Measurements from ENCODE around the gene NRIP2. TPM values are rescaled to one million over a fixed set of nuclear protein-coding genes. Genes with fewer than 3 reads are reported as not detected.

NRIP2 gene
- total RNA-seq, 5 donors from 2014 or later (not counting 1 experiment from before 2014, with no cell fraction given): not detected

DNA sequence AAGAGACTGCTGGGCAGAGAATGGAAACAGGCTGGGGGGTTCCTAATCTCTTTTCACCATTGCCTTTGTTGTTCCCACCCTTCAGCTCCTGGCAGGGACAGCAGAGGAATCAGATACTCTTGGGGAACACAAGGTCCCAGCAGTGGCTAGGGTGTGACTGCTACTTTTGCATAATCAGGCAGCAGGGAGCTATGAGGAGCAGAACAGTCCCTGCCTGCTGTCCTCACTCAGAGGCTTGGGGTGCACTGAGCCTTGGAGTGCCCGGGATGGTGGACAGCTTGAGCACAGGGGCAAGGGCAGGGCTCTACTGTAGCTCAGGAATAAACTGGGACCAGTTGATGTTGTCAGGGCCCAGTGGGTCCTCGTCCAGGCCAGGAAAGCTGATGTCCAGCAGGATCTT is 23.5 kb upstream of the NRIP2 start:
- H3K27me3 Mint-ChIP-seq: no peaks in the 10 kb centered on the region
- no peaks in the 10 kb centered on the region for H3K9me3 Mint-ChIP-seq
- no peak overlapping the region for H3K27ac Mint-ChIP-seq
- WGBS (ENCODE audit: insufficient coverage): 100% methylated on average over 2 of the region's 2 CpGs
- Histone ChIP-seq H3K27me3 (replicated peaks in 1 of 2; ENCODE audit: control insufficient read depth in 2 of 2, extremely low read depth in 1 of 2, insufficient read depth in 2 of 2, low read length in 1 of 2) (no peaks in the 10 kb centered on the region), H3K4me3 (ENCODE audit: control insufficient read depth in 1 of 2, extremely low read depth in 1 of 2, low read length in 1 of 2) (no peak overlapping the region), H3K27ac (ENCODE audit: low read length) (no peak overlapping the region), H3K9me3 (no peaks in the 10 kb centered on the region), H3K4me1 (ENCODE audit: control insufficient read depth in 1 of 2, extremely low read depth in 1 of 2, insufficient read depth in 2 of 2, low read length in 2 of 2) (no peaks in the 10 kb centered on the region), H3K36me3 (ENCODE audit: control insufficient read depth in 2 of 2, extremely low read depth in 1 of 2, insufficient read depth in 1 of 2, low read length in 1 of 2) (peaks cover 7 to 21% of the 10 kb centered on the region in 2 donors)
- ATAC-seq (replicated peaks in 1 of 4): no peak
- H3K36me3 Mint-ChIP-seq: peaks cover 21% of the 10 kb centered on the region
- peaks cover 0 to 2% (median 2%) of the 10 kb centered on the region in 3 donors for H3K4me1 Mint-ChIP-seq
- H3K4me3 Mint-ChIP-seq: no peak overlapping the region
- CTCF ChIA-PET: interaction anchor here in 1 of 2 donors (0.6 kb wide), 1 partner anchor 10 kb away, joined by 3 read pairs; no protein-coding TSS in a partner anchor
- no peak for DNase-seq
- POLR2A ChIA-PET: no interaction called here

DNA sequence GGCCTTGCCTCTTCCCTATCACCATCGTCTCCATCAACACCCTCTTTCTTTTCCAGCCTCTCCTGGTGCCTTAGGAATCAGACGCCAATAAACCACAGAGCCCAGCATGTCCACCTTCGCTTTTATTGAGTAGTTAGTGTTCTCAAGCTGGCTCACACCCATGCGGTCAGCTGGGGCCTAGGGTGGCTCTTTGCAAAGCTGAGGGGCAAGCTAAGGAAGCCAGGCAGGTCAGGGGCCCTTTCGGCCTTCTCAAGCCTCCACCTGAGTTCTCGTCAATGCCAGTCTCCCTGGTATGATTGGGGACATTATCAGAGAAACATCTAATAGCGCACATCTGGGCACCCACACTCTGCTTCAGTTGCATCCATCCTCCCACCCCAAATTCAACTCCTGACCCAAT is 22.7 kb upstream of the NRIP2 start:
- H3K4me1 ChIP-seq (ENCODE audit: control insufficient read depth in 1 of 2, extremely low read depth in 1 of 2, insufficient read depth in 2 of 2, low read length in 2 of 2): no peaks in the 10 kb centered on the region
- peaks cover 7 to 21% of the 10 kb centered on the region in 2 donors for H3K36me3 ChIP-seq (ENCODE audit: control insufficient read depth in 2 of 2, extremely low read depth in 1 of 2, insufficient read depth in 1 of 2, low read length in 1 of 2)
- peaks cover 21% of the 10 kb centered on the region for H3K36me3 Mint-ChIP-seq
- H3K9me3 ChIP-seq: no peaks in the 10 kb centered on the region
- no peak overlapping the region for H3K4me3 Mint-ChIP-seq
- ATAC-seq (replicated peaks in 1 of 4): no peak
- WGBS (ENCODE audit: insufficient coverage): 100% methylated on average over 1 of the region's 7 CpGs
- POLR2A ChIA-PET: no interaction called here
- no peak overlapping the region for H3K27ac Mint-ChIP-seq
- no peaks in the 10 kb centered on the region for H3K27me3 Mint-ChIP-seq
- CTCF ChIA-PET: interaction anchor here in 1 of 2 donors (0.6 kb wide), 1 partner anchor 10 kb away, joined by 3 read pairs; no protein-coding TSS in a partner anchor
- H3K4me3 ChIP-seq (ENCODE audit: control insufficient read depth in 1 of 2, extremely low read depth in 1 of 2, low read length in 1 of 2): no peak overlapping the region
- no peak for DNase-seq
- H3K27me3 ChIP-seq (replicated peaks in 1 of 2; ENCODE audit: control insufficient read depth in 2 of 2, extremely low read depth in 1 of 2, insufficient read depth in 2 of 2, low read length in 1 of 2): no peaks in the 10 kb centered on the region
- peaks cover 0 to 2% (median 2%) of the 10 kb centered on the region in 3 donors for H3K4me1 Mint-ChIP-seq
- no peaks in the 10 kb centered on the region for H3K9me3 Mint-ChIP-seq
- H3K27ac ChIP-seq (ENCODE audit: low read length): no peak overlapping the region

DNA sequence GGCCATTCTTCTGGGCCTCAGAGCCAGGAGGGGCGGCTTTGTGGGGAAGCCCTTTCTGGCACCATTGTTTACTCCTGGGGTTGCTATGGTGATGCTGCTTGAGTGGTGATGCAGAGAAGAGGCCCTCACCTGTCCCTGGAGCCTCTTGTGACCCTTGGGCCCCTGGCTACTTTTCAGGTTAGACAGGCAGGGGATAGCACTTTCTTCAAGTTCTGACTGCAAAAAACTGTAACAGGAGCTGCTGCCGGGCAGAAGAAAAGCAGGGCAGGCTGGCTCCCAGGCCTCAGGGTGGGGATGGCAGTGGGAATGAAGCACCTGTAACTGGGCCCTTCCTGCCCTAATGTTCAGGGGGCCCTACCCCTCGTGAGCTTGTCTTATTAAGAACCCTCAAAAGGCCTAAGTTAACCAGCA is 22.2 kb upstream of the NRIP2 start, which contains the start of gene TEX52:
TSS of gene TEX52 (minus strand) at position 19 of the 411 bp plus-strand sequence. CDS start at position 6, 13 bp downstream.
- ChIA-PET POLR2A (no interaction called here), CTCF (interaction anchor here in 1 of 2 donors (0.6 kb wide), 1 partner anchor 185 kb away, joined by 3 read pairs; no protein-coding TSS in a partner anchor)
- Mint-ChIP-seq H3K4me3 (no peak within 1 kb of the TSS), H3K36me3 (peaks cover 21% of the 10 kb centered on the region), H3K4me1 (peaks cover 0 to 2% (median 2%) of the 10 kb centered on the region in 3 donors), H3K9me3 (no peaks in the 10 kb centered on the region), H3K27me3 (no peaks in the 10 kb centered on the region), H3K27ac (no peak within 1 kb of the TSS)
- ATAC-seq (replicated peaks in 1 of 4): no peak
- Histone ChIP-seq H3K4me3 (ENCODE audit: control insufficient read depth in 1 of 2, extremely low read depth in 1 of 2, low read length in 1 of 2) (no peak within 1 kb of the TSS), H3K27ac (ENCODE audit: low read length) (no peak within 1 kb of the TSS), H3K36me3 (ENCODE audit: control insufficient read depth in 2 of 2, extremely low read depth in 1 of 2, insufficient read depth in 1 of 2, low read length in 1 of 2) (peaks cover 7 to 21% of the 10 kb centered on the region in 2 donors), H3K27me3 (replicated peaks in 1 of 2; ENCODE audit: control insufficient read depth in 2 of 2, extremely low read depth in 1 of 2, insufficient read depth in 2 of 2, low read length in 1 of 2) (no peaks in the 10 kb centered on the region), H3K4me1 (ENCODE audit: control insufficient read depth in 1 of 2, extremely low read depth in 1 of 2, insufficient read depth in 2 of 2, low read length in 2 of 2) (no peaks in the 10 kb centered on the region), H3K9me3 (no peaks in the 10 kb centered on the region)
- 83% methylated on average over 1 of the region's 3 CpGs for whole genome bisulfite sequencing (ENCODE audit: insufficient coverage)
- DNase-seq: no peak

DNA sequence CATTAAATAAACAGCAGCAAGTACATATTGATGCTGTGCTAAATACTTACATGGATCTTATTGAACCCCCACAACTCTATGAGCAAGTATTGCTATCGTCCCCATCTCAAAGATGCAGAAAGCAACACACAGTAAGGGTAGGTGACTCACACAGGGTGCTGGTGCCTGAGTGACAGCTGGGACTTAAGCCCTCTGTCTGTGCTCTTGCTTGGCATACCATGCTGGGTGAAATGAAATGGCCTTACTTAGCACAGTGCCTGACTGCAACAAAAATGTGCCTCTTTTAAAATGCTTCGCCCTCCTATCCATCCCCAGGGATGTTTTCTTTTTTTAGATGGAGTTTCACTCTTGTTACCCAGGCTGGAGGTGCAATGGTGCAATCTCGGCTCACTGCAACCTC is 21.2 kb upstream of the NRIP2 start:
- Mint-ChIP-seq H3K27me3 (no peaks in the 10 kb centered on the region), H3K27ac (no peak overlapping the region), H3K4me1 (peaks cover 0 to 2% (median 2%) of the 10 kb centered on the region in 3 donors), H3K4me3 (no peak overlapping the region), H3K36me3 (peaks cover 21% of the 10 kb centered on the region), H3K9me3 (no peaks in the 10 kb centered on the region)
- WGBS (ENCODE audit: insufficient coverage): 67% methylated on average over 1 of the region's 3 CpGs
- Histone ChIP-seq H3K9me3 (no peaks in the 10 kb centered on the region), H3K27ac (ENCODE audit: low read length) (no peak overlapping the region), H3K36me3 (ENCODE audit: control insufficient read depth in 2 of 2, extremely low read depth in 1 of 2, insufficient read depth in 1 of 2, low read length in 1 of 2) (peaks cover 7 to 21% of the 10 kb centered on the region in 2 donors), H3K4me3 (ENCODE audit: control insufficient read depth in 1 of 2, extremely low read depth in 1 of 2, low read length in 1 of 2) (no peak overlapping the region), H3K27me3 (replicated peaks in 1 of 2; ENCODE audit: control insufficient read depth in 2 of 2, extremely low read depth in 1 of 2, insufficient read depth in 2 of 2, low read length in 1 of 2) (no peaks in the 10 kb centered on the region), H3K4me1 (ENCODE audit: control insufficient read depth in 1 of 2, extremely low read depth in 1 of 2, insufficient read depth in 2 of 2, low read length in 2 of 2) (no peaks in the 10 kb centered on the region)
- ChIA-PET POLR2A (no interaction called here), CTCF (no interaction called here)
- ATAC-seq (replicated peaks in 1 of 4) (no peak), DNase-seq (no peak)

DNA sequence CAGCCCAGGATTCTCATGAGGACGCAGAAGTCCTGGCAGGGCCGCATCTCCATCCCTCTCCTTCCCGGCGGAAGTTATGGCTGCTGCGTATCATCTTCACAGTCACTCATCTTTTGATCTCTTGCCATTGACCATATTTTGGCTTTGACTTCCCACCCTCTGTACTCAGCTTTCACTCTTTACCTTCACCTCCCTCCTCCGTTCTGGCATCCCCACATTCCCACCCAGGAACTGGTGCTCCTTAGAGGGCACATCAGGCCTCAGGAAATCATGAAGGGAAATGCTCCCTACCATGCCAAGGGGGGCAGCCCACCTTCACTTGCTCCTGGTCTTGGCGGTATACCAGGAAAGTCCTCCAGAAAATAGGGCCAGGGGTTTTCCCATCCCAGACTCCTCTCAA is 20.7 kb upstream of the NRIP2 start:
- 90% methylated on average over 7 of the region's 7 CpGs for WGBS (ENCODE audit: insufficient coverage)
- Mint-ChIP-seq H3K27me3 (no peaks in the 10 kb centered on the region), H3K27ac (no peak overlapping the region), H3K4me3 (no peak overlapping the region), H3K4me1 (peaks cover 0 to 2% (median 2%) of the 10 kb centered on the region in 3 donors), H3K36me3 (peaks cover 21% of the 10 kb centered on the region), H3K9me3 (no peaks in the 10 kb centered on the region)
- POLR2A ChIA-PET: no interaction called here
- Histone ChIP-seq H3K27me3 (replicated peaks in 1 of 2; ENCODE audit: control insufficient read depth in 2 of 2, extremely low read depth in 1 of 2, insufficient read depth in 2 of 2, low read length in 1 of 2) (no peaks in the 10 kb centered on the region), H3K27ac (ENCODE audit: low read length) (no peak overlapping the region), H3K36me3 (ENCODE audit: control insufficient read depth in 2 of 2, extremely low read depth in 1 of 2, insufficient read depth in 1 of 2, low read length in 1 of 2) (peaks cover 7 to 21% of the 10 kb centered on the region in 2 donors), H3K4me3 (ENCODE audit: control insufficient read depth in 1 of 2, extremely low read depth in 1 of 2, low read length in 1 of 2) (no peak overlapping the region), H3K4me1 (ENCODE audit: control insufficient read depth in 1 of 2, extremely low read depth in 1 of 2, insufficient read depth in 2 of 2, low read length in 2 of 2) (no peaks in the 10 kb centered on the region), H3K9me3 (no peaks in the 10 kb centered on the region)
- CTCF ChIA-PET: no interaction called here
- no peak for ATAC-seq (replicated peaks in 1 of 4)
- no peak for DNase-seq

DNA sequence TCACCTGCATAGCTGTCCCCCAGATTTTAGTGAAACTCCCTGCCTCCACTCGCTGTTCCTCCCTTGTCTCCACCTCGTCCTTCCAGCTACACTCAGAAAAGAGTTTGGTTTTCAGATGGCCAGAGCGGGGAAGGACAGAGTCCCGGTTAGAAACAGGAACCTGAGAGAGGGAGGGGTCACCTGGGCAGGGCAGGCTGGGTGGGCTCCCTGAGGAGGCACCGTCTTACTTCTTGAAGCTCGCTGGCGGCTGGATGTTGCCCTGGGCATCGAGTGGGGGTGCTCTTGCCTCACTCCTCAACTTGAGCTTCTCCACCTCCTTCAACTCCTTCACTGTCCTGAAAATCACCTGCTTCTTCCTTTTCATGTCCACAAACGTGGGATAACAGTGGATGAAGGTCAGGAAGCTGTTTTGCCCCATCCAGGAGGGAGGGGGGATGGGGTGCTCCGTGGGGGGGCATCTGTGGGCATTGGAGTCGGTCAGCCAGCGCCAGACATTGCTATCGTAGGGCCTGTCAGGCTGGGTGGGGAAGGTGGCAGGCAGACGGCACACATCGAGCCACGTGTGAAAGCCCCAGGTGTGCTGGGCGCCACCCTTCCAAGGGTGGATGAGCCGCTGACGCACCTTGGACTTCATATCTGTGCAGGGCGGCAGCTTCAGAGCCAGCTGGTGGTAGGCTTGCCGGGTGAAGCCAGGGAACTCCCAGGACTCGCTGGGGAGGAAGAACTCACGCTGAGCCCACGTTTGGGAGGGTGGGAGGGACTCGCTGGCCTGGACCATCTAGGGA is 20.0 kb upstream of the NRIP2 start:
- Histone ChIP-seq H3K4me1 (ENCODE audit: control insufficient read depth in 1 of 2, extremely low read depth in 1 of 2, insufficient read depth in 2 of 2, low read length in 2 of 2) (no peaks in the 10 kb centered on the region), H3K27ac (ENCODE audit: low read length) (no peak overlapping the region), H3K27me3 (replicated peaks in 1 of 2; ENCODE audit: control insufficient read depth in 2 of 2, extremely low read depth in 1 of 2, insufficient read depth in 2 of 2, low read length in 1 of 2) (no peaks in the 10 kb centered on the region), H3K36me3 (ENCODE audit: control insufficient read depth in 2 of 2, extremely low read depth in 1 of 2, insufficient read depth in 1 of 2, low read length in 1 of 2) (peaks cover 7 to 21% of the 10 kb centered on the region in 2 donors), H3K9me3 (no peaks in the 10 kb centered on the region), H3K4me3 (ENCODE audit: control insufficient read depth in 1 of 2, extremely low read depth in 1 of 2, low read length in 1 of 2) (no peak overlapping the region)
- Mint-ChIP-seq H3K27ac (no peak overlapping the region), H3K36me3 (peaks cover 17% of the 10 kb centered on the region), H3K27me3 (no peaks in the 10 kb centered on the region), H3K4me1 (peaks cover 0 to 2% (median 2%) of the 10 kb centered on the region in 3 donors), H3K9me3 (no peaks in the 10 kb centered on the region), H3K4me3 (no peak overlapping the region)
- POLR2A ChIA-PET: no interaction called here
- 87% methylated on average over 13 of the region's 25 CpGs for WGBS (ENCODE audit: insufficient coverage)
- no peak for DNase-seq
- no peak for ATAC-seq (replicated peaks in 1 of 4)
- CTCF ChIA-PET: interaction anchor here (0.8 to 1.0 kb wide), 3 partner anchors 9 to 171 kb away, joined by 3 read pairs; no protein-coding TSS in a partner anchor

All from T-cell (primary cell).